Measurements from ENCODE around the gene CPA1. TPM values are rescaled to one million over a fixed set of nuclear protein-coding genes. Genes with fewer than 3 reads are reported as not detected.

The CPA1 gene
- total RNA-seq, 2 experiments from 2014 or later = not detected

- peaks cover 2% of the 10 kb centered on the region for H3K27me3 Mint-ChIP-seq
- ChIA-PET CTCF (interaction anchor here (1.4 kb wide), 1 partner anchor 13 kb away, joined by 4 read pairs; no protein-coding TSS in a partner anchor), POLR2A (no interaction called here)
- no peak overlapping the region for H3K27ac Mint-ChIP-seq
- H3K36me3 Mint-ChIP-seq (ENCODE audit: low read depth) = no peaks in the 10 kb centered on the region
- no peak for DNase-seq
- peaks cover 7% of the 10 kb centered on the region for H3K4me1 Mint-ChIP-seq
- H3K4me3 Mint-ChIP-seq = no peak overlapping the region
- intact Hi-C loops (cut with DNase I, micrococcal nuclease) = no loop called here
- no peaks in the 10 kb centered on the region for H3K9me3 Mint-ChIP-seq (ENCODE audit: low read depth)
- ATAC-seq = no peak
Measured at GRCh38 chr7:130345725-130346124, 34.6 kb upstream of the CPA1 start.

DNA sequence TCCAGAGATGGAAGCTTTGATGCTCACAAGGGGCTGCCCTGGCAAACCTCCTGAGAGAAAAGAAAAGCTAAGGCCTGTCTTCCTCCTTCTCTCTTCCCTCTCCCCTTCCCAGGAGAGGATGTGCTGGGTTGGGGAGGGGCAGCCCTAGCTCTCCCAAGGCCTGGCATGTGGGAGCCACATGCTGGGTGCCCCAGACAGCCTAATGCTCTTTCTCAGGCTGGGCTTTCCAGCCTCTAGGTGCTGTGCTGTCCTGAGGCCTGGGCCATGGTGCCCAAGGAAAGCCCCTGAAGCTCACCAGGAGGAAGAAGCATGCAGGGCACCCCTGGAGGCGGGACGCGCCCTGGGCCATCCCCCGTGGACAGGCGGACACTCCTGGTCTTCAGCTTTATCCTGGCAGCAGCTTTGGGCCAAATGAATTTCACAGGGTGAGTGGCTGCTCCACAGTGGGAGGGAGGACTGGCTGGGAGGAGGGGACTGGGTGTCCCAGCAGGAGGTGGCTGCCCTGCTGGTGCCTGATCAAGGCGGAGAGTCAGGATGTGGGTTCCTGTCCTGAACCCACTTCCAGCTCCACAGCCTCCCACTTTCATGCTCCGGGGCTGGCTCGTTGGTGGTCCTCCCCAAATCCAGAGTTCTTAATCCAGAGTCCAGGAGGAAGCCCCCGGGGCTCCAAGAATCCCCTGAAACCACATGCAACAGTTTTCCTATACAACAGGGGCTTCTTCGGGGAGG lies 34.0 kb upstream of the CPA1 start:
- Mint-ChIP-seq H3K27ac (no peak overlapping the region), H3K4me1 (peaks cover 13% of the 10 kb centered on the region), H3K4me3 (no peak overlapping the region), H3K27me3 (peaks cover 2% of the 10 kb centered on the region), H3K36me3 (ENCODE audit: low read depth) (no peaks in the 10 kb centered on the region), H3K9me3 (ENCODE audit: low read depth) (no peaks in the 10 kb centered on the region)
- ATAC-seq = no peak
- CTCF ChIA-PET = interaction anchor here (1.4 kb wide), 1 partner anchor 12 kb away, joined by 4 read pairs; no protein-coding TSS in a partner anchor
- intact Hi-C loops (cut with DNase I, micrococcal nuclease) = no loop called here
- DNase-seq = no peak
- POLR2A ChIA-PET = no interaction called here

GRCh38 chr7:130346941-130347340 lies 33.4 kb upstream of the CPA1 start:
- ATAC-seq = no peak
- POLR2A ChIA-PET = no interaction called here
- Mint-ChIP-seq H3K9me3 (ENCODE audit: low read depth) (no peaks in the 10 kb centered on the region), H3K4me1 (peaks cover 15% of the 10 kb centered on the region), H3K4me3 (no peak overlapping the region), H3K27me3 (peaks cover 2% of the 10 kb centered on the region), H3K27ac (no peak overlapping the region), H3K36me3 (ENCODE audit: low read depth) (no peaks in the 10 kb centered on the region)
- intact Hi-C loops (cut with DNase I, micrococcal nuclease) = no loop called here
- CTCF ChIA-PET = no interaction called here
- DNase-seq = no peak

DNA sequence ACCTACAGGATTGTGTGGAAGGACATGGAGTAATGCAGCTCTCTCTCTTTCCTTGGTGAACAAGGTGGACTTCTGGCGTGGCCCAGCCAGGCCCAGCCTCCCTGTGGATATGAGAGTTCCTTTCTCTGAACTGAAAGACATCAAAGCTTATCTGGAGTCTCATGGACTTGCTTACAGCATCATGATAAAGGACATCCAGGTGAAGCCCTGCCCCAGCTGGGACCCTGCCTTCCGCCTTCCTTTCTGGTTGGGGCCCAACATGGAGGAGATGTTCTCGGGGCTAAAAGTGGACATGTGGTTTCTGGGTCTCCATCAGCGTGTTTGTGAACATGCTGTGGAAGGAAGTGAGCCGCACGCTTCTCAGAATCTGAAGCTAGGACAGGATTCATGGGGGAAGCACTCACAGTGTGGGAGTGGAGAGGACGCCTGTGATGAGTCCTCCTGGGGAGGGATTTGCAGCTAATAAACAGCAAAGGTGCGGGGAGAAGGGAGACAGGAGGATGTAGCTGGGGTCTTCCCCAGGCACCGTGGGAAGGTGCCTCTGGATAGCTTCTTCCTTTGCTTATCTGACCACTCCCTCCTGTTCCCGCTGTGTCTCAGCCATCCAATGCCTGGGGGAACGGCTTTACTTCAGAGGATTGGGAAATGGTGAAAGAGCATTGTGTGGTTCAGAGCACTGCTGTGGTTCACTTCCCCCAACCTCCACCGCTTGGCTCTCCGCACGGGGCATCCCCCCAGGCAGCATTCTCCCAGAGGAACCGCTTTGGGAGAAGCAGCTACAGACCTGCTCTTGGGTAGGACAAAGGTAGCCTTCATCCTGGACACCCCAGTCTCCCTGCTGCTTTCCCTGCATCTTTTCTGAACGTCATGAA lies 30.1 kb upstream of the CPA1 start:
- ATAC-seq (peak; percentile 24), DNase-seq (no peak)
- H3K36me3 Mint-ChIP-seq (ENCODE audit: low read depth) = no peaks in the 10 kb centered on the region
- H3K27me3 Mint-ChIP-seq = no peaks in the 10 kb centered on the region
- H3K4me3 Mint-ChIP-seq = no peak overlapping the region
- intact Hi-C loops (cut with DNase I, micrococcal nuclease) = no loop called here
- POLR2A ChIA-PET = no interaction called here
- CTCF ChIA-PET = interaction anchor here (1.4 kb wide), 1 partner anchor 21 kb away, joined by 3 read pairs; no protein-coding TSS in a partner anchor
- H3K27ac Mint-ChIP-seq = peak overlapping the region; percentile 52
- peaks cover 15% of the 10 kb centered on the region for H3K4me1 Mint-ChIP-seq
- H3K9me3 Mint-ChIP-seq (ENCODE audit: low read depth) = no peaks in the 10 kb centered on the region

DNA sequence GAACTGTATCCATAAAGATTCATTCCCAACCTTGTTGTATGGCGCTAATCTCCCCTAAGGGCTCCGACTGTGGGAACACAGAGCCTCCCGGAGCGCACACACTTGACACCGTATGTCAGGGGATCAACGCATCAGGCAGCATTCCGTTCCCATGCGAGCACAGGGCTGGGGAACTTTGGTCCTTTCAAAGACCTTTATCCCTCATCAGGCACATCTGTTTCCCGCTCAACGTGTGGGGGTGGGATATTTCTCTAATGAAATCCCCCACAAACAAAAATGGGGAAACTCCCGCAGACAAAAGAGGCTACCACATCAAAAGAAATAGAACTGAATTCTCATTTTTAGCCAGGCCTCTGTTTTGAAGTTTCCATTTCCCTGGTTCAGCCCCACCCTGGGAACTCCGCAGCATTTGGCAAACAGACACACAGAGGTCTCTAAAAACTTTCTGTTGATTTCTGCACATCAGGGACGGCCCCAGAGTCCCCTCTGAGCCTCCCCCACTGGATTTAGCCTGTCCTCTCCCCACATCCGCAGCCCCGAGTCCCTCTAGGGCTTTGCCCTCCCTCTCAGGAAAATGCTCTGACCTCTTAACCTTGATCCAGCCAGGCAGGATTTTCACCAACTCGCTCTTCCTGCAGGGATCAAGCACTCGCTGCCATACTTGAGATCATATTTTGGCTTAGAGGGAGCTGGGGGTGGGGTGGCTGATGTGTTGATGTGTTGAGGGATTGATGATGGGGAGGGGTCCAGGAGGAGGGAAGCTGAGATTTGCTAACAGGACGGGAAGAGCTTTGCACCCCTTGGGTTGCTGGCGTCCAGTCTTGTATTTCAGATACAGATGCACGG lies 29.1 kb upstream of the CPA1 start:
- peak; percentile 64 for ATAC-seq

GRCh38 chr7:130351791-130352090 lies 28.6 kb upstream of the CPA1 start:
- intact Hi-C loops (cut with DNase I, micrococcal nuclease) = no loop called here

More for the DNA sequence above, 29.1 kb upstream of the CPA1 start:
- intact Hi-C loops (cut with DNase I, micrococcal nuclease) = no loop called here
- H3K4me1 Mint-ChIP-seq = peaks cover 15% of the 10 kb centered on the region
- DNase-seq = peak; percentile 31
- ChIA-PET CTCF (interaction anchor here (0.6 kb wide), 1 partner anchor 21 kb away, joined by 3 read pairs; no protein-coding TSS in a partner anchor), POLR2A (no interaction called here)
- H3K9me3 Mint-ChIP-seq (ENCODE audit: low read depth) = no peaks in the 10 kb centered on the region
- H3K4me3 Mint-ChIP-seq = no peak overlapping the region
- H3K36me3 Mint-ChIP-seq (ENCODE audit: low read depth) = no peaks in the 10 kb centered on the region
- no peak overlapping the region for H3K27ac Mint-ChIP-seq
- no peaks in the 10 kb centered on the region for H3K27me3 Mint-ChIP-seq

GRCh38 chr7:130352194-130353074 lies 27.9 kb upstream of the CPA1 start:
- ATAC-seq = no peak
- Mint-ChIP-seq H3K9me3 (ENCODE audit: low read depth) (no peaks in the 10 kb centered on the region), H3K27ac (no peak overlapping the region), H3K36me3 (ENCODE audit: low read depth) (no peaks in the 10 kb centered on the region), H3K27me3 (no peaks in the 10 kb centered on the region), H3K4me1 (peaks cover 15% of the 10 kb centered on the region), H3K4me3 (no peak overlapping the region)
- ChIA-PET POLR2A (no interaction called here), CTCF (no interaction called here)
- DNase-seq = no peak
- intact Hi-C loops (cut with DNase I, micrococcal nuclease) = no loop called here

More at GRCh38 chr7:130351791-130352090, 28.6 kb upstream of the CPA1 start:
- H3K4me3 Mint-ChIP-seq = no peak overlapping the region
- no peak for DNase-seq
- H3K27me3 Mint-ChIP-seq = no peaks in the 10 kb centered on the region
- H3K36me3 Mint-ChIP-seq (ENCODE audit: low read depth) = no peaks in the 10 kb centered on the region
- ATAC-seq = no peak
- peaks cover 15% of the 10 kb centered on the region for H3K4me1 Mint-ChIP-seq
- no peaks in the 10 kb centered on the region for H3K9me3 Mint-ChIP-seq (ENCODE audit: low read depth)
- no peak overlapping the region for H3K27ac Mint-ChIP-seq
- POLR2A ChIA-PET = no interaction called here
- CTCF ChIA-PET = no interaction called here

GRCh38 chr7:130353196-130353595 lies 27.1 kb upstream of the CPA1 start:
- ChIA-PET CTCF (no interaction called here), POLR2A (no interaction called here)
- ATAC-seq (no peak), DNase-seq (no peak)
- no peak overlapping the region for H3K27ac Mint-ChIP-seq
- H3K4me3 Mint-ChIP-seq = no peak overlapping the region
- H3K4me1 Mint-ChIP-seq = peaks cover 15% of the 10 kb centered on the region
- H3K36me3 Mint-ChIP-seq (ENCODE audit: low read depth) = no peaks in the 10 kb centered on the region
- no peaks in the 10 kb centered on the region for H3K27me3 Mint-ChIP-seq
- intact Hi-C loops (cut with DNase I, micrococcal nuclease) = no loop called here
- H3K9me3 Mint-ChIP-seq (ENCODE audit: low read depth) = no peaks in the 10 kb centered on the region

GRCh38 chr7:130356121-130356875 lies 24.0 kb upstream of the CPA1 start:
- DNase-seq = no peak

GRCh38 chr7:130356876-130357611 lies 23.2 kb upstream of the CPA1 start:
- H3K27ac Mint-ChIP-seq = peak overlapping the region; percentile 37

More at GRCh38 chr7:130356121-130356875, 24.0 kb upstream of the CPA1 start:
- Mint-ChIP-seq H3K9me3 (ENCODE audit: low read depth) (peaks cover 4% of the 10 kb centered on the region), H3K27me3 (no peaks in the 10 kb centered on the region), H3K4me1 (peaks cover 3% of the 10 kb centered on the region), H3K27ac (peak overlapping the region; percentile 37), H3K36me3 (ENCODE audit: low read depth) (no peaks in the 10 kb centered on the region), H3K4me3 (no peak overlapping the region)
- CTCF ChIA-PET = no interaction called here
- intact Hi-C loops (cut with DNase I, micrococcal nuclease) = no loop called here
- ATAC-seq = no peak
- POLR2A ChIA-PET = no interaction called here

More at GRCh38 chr7:130356876-130357611, 23.2 kb upstream of the CPA1 start:
- Mint-ChIP-seq H3K4me3 (no peak overlapping the region), H3K27me3 (no peaks in the 10 kb centered on the region), H3K36me3 (ENCODE audit: low read depth) (no peaks in the 10 kb centered on the region), H3K9me3 (ENCODE audit: low read depth) (peaks cover 4% of the 10 kb centered on the region), H3K4me1 (no peaks in the 10 kb centered on the region)
- CTCF ChIA-PET = interaction anchor here (0.6 kb wide), 1 partner anchor 70 kb away, joined by 3 read pairs; no protein-coding TSS in a partner anchor
- no peak for ATAC-seq
- DNase-seq = peak; percentile 50
- POLR2A ChIA-PET = no interaction called here
- intact Hi-C loops (cut with DNase I, micrococcal nuclease) = no loop called here
